Nucleus accumbens (tissue), 56 donors: ENCODE results near the gene IL16.

Experiments
- DNase-seq, 56 donors: peaks; one replicate each; lab custom pipeline; 2025; lab: John Stamatoyannopoulos, UW

IL16 gene

DNA sequence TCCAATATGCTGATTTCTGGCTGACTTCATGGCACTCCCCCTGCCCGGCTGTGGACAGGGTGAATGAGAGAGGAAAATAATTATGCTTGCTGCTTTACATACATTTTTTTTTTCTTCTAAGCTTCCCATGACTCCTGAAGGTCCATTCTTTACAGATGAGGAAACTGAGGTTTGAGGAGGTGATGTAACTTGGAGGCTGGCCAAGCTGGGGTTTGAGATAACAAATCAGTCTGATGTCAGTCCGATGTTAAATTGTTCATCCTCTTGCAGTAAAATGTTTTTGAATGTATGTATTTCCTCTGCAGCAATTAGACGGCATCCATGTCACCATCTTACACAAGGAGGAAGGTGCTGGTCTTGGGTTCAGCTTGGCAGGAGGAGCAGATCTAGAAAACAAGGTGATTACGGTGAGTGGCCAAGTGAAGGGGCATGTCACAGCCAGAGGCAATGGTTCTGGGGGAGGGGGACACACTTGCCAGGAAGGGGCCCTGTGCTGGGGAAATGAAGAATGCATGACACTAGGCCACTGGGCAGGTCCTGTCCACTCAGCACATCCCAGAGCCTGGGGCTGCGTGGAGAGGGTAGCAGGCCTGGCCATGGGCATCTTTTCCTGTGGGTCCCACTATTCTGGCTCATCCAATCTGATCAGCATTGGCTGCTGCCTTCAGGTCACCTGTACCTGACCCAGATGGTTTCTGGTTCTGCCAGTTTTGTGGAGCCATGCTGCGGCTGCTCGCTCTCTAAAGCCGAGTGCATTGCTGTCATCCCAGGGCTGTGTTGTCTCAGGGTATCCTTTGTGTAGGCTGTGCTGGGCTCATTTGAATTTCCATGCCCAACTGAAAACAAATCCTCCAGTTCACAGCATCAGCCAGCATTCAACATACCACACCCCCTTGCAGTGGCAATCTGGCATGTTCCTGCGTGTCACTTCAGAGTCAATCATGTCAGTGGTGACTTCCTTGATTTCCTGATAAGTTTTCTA lies 106.9 kb downstream of the IL16 start:
- DNase-seq, result no peak

DNA sequence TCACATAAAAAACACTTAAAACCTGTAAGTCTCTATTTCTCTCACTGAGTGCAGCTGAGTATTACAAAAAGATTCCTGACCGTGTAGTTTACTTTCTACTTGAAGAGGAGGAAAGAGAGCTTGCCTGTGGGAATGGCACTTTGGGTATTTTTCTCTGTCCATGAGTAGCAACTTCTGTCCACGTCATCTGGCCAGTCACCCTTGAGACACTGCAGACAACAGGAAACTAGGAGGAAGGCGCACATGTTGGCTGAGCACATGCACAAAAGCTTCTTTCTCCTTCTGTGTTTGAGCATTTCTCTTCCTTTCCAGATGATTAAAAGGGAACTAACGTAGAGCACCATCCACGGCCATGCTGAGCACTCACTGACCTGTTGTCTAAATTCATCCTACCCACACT lies 107.5 kb downstream of the IL16 start:
- peak in 6 of 56 donors; percentile 10 to 27 (median 21) for DNase-seq

DNA sequence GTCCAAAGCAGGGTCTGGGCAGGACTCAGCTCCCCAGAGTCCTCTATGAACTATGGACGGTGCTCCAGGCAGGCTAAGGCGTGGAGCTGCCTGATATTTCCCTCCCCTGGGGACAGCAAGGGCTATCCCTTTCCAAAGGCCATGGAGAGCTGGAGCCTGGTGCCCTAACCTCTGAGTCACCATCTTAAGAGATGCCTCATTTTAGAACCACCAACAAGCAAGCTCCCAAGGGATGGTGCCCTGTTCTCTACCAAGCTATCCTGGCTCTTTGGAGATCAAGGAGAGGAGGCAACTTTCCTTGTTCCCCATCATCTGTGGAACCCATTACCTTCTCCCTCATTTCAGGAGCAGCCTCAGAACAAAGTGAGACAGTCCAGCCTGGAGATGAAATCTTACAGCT lies 111.6 kb downstream of the IL16 start:
- DNase-seq, result no peak

DNA sequence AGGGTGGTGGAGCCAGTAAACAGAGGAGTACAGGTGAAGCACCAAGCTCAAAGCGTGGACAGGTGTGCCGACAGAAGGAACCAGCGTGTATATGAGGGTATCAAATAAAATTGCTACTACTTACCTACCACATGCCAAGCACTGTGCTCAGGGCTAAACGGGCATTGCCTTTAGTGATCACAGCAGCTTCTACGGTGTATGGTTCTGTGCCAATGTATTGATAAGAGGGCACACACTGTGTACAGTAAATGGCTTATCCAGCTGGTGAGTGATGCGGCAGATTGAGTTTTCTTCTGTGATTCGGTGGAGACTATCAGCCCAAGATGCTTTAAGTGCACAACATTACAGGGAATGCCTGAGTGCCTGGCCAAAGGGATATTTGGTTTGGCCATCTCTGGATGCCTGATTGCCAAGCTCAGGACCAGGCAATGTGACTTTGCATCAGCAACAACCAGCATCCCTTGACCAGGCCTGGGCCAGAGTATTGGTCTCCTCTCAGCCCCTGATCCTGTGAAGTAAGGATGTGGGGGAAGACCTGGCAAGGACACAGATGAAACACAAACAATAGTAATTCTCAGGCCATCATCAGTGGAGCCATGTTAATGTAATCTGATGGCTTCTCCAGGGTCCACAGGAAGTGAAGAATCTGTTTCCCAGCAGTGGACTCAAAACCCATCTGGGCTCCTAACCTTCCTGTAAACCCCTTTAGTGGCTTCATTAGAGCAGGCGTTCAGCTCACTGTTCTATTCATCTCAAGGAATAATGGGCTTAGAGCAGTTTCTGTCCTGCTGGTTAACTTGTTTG lies 113.2 kb downstream of the IL16 start:
- no peak for DNase-seq

DNA sequence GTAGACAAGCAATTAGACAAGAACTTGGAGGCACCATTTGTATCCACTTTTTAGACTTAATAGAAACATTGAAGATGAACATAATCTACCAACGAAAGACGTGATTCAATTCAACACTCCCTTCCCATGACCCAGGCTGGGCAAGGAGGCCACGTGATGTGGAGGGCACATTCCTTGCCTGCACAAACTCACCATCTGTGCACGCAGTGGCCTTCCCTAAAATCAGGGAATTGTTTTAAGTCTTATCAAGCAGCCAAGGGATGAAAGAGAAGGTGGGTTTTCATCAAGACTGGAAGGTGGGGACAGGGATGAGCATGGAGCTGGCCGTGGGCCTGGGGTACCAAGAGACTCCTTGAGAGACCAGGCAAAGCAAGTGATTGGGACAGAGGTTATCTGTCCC lies 113.8 kb downstream of the IL16 start:
- DNase-seq, result no peak

DNA sequence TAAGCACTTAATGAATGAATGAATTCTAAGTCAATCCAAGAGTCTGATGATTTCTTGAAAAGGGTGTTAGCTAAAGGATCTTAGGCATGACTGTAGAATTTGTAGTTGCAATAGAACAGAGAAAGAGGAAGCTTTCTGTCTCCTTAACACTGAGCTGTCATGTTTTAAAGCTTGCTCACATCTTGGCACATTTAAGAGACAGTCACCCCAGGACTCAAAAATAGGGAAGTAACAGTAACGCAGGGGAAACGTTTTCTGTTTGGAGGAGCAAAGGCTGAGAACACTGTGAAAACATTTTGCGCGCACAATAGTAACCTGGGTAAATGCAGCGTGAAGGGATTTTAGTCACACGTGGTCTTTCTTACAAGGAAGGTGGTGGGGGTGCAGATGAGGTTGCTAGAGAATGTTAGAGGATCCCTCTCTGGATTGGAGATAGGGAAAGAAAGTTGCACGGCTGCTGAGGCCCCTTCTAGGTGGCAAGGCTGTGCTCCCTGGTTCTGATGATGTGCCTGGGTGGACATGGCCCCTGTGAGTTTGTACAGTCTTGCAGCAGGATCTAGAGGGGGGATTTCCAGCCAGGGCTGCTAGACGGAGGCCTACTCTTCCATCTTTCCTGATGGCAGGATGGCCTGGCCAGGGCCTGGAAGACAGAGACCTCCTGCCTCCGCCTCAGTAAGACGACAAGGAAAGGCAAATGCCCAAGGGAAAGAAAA lies 115.2 kb downstream of the IL16 start:
- DNase-seq, result peak in 1 of 56 donors; percentile 12

DNA sequence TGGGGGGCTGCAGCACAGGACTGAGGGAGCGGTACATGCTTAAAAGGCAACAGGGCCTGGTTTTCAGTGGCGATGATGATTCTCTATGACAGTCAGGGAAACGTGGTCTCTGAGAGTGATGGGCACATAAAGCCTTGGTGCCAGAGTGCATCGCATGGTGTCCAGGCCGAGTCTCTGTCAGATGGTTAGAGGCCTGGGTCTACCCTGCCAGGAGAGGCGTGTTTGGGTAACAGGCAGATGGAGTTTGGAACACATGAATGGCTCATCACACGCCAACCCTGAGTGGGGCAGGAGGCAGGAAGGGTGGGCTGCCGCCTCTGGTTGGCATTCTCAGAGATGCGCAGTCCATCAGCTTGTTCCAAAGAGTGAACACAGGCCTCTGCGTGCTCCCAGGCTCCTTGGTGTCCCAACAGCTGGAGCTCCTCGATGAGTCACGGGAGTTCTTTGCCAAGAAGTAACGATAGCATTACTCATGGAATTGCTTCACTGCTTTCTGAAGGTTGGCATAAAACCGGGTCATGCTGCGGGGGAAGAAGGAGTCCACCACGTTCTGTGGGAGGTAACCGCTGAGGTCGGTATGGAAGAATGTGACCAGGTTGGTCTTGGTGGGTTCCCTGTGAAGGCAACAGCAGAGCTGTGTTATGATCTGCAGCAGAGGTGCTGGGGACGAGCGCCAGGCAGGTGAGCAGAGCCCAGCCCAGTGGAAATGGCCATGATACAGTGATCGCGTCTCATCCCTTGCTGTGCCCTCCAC lies 116.3 kb downstream of the IL16 start:
- peak in 8 of 56 donors; percentile 6 to 37 (median 14) for DNase-seq

DNA sequence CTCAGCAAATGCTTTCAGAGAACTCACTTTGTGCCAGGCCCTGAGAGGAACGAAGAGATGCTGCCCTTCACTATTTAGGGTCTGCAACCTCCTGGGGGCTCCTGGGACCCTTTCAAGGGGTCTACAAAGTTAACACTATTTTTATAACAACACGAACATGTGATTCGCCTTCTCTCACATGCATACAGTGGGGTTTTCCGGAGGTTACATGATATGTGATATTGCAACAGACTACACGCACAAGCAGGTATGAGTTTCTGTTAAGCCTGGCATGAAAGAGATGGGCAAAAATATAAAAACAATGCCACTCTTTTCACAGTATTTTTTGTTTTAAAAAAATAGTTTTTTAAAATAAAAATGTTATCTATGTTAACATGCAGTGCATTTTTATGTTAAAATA lies 117.0 kb downstream of the IL16 start:
- no peak for DNase-seq

DNA sequence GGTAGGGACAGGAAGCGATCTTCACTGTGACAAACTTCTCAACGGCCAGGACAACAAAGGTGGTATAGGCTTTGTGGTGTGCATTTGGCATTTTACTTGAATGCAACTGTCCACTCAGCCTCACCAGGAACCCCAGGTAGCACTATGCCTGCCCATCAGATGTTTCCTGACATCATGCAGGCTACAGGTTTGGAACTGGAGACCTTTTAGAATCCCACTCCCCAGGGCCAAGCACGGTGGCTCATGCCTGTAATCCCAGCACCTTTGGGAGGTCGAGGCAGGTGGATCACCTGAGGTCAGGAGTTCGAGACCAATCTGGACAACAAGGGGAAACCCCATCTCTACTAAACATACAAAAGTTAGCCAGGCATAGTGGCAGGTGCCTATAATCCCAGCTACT lies 117.7 kb downstream of the IL16 start:
- DNase-seq, result no peak

DNA sequence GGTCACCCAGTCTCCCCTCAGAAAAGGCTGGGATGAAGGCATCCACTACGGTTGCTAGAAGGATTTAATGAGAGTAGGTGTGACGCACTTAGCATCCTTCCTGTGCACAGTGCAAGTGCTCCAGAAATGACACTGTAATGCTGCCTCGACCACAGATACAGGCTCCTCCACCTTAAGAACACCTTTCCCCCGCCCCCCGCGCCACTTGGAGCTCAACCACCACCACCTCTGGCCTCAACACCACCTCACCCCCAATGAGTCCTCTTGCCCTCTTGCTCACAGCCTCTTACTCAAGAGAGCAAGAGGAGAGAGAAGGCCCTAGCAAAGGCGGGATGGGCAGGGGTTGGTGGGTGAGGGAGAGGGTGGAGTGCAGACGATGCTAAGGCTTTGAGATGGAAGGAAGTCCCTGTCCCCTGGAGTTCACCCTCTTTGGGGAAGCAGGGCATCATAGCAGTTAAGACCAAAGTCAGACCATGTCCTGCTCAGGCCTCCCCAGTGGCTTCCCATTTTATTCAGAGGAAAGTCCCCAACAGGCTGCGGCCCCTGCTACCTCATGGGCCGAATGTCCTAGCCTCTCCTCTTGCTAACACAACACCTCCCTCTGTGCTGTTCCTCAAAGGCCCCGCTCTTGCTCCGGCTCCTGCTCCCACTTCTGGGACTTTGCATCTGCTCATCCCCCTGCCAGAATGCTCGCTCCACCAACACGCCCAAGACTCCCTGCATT lies 118.9 kb downstream of the IL16 start:
- DNase-seq, result no peak

DNA sequence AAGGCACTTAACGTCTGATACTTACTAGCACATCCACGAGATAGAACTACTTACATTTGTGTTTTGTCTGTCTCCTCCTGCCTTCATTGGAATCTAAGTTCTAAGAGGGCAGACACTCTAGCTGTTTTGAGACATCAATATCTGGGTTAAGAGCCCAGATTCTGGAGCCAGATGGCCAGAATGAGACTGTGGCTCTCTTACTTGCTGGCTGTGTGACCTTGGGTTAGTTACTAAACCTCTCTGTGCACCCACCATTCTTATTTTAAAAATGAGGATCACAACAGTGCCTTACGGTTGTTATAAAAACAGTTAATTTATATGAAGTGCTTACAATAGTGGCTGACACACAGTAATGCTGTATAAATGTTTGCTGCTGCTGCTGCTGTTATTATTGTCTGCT lies 119.6 kb downstream of the IL16 start:
- DNase-seq, result no peak

DNA sequence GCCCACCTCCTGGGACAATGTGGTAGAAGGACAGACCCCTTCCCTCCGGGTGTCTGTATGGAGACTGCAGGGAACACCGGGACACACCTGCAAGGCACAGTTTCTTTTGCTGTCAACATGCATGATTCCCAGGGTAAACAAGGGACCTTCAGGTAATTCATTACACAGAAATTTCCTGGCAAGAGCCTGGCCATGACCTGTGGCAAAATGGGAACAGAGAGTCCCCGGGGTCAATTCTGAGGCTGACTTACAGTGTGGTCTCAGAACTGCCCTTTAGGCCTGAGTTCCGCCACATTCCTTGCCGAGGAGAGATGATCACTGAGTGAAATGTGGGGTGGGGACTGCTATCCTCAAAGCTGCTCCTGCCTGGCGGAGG lies 121.0 kb downstream of the IL16 start:
- DNase-seq, result no peak

DNA sequence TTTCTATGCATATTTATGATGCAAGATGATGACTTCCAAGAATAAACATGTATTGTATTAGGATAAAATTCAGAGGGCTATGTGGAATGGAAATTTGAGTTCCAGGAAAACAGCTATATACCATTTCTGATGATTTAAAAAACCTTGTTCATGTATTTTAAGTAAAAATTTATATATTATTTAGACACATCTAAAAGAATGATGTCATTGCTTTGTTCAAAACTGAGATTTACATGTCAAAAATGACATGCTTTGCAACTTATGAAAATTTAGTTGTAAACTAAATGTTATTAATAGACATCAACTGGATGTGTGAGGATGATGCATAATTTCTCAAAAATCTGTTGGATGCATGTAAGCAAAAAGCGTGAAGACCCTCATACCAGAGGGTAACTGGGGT lies 125.0 kb downstream of the IL16 start:
- no peak for DNase-seq

DNA sequence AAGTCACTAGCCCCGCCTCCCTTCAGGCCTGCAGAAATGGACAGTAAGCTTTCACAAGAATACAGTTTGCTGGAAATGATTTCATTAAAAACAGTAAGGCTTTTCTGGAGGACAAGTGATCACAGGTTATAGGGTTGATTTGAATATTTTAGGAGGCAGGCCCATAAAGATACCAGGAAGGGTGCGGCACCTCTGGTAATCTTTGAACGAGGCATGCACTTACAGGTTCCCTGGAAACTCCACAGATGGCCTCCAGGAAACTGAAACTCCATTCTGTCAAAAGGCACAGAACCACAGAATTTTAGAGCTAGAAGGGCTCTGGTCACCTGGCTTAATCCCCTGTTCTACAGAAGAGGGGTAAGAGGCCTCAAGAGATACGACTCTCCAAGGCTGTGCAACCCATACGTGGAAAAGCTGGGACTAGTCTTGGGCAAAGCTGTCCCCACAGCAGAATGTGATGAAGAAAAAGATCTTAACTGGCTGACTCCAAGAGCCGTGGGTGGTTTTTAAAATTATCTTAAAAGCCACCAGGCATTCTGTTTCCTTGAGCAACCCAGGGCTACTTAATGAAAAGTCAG lies 126.1 kb downstream of the IL16 start:
- DNase-seq, result no peak

DNA sequence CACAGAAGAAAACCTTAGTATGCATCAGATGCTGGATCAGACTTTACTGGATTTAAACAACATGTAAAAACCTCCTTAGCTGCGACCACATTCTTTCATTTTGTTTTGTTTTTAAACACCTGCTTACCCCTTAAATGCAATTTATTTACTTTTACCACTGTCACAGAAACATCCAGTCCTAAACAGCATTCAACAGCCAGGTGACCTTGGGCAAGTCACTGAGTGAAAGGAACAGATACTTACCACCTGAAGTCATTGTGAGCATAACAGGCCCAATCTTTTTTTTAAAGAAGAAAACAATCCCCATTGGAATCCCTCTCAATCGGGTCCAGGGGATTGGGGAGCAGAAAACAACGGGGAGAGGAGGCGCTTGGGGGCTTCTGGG lies 126.9 kb downstream of the IL16 start:
- DNase-seq, result no peak

DNA sequence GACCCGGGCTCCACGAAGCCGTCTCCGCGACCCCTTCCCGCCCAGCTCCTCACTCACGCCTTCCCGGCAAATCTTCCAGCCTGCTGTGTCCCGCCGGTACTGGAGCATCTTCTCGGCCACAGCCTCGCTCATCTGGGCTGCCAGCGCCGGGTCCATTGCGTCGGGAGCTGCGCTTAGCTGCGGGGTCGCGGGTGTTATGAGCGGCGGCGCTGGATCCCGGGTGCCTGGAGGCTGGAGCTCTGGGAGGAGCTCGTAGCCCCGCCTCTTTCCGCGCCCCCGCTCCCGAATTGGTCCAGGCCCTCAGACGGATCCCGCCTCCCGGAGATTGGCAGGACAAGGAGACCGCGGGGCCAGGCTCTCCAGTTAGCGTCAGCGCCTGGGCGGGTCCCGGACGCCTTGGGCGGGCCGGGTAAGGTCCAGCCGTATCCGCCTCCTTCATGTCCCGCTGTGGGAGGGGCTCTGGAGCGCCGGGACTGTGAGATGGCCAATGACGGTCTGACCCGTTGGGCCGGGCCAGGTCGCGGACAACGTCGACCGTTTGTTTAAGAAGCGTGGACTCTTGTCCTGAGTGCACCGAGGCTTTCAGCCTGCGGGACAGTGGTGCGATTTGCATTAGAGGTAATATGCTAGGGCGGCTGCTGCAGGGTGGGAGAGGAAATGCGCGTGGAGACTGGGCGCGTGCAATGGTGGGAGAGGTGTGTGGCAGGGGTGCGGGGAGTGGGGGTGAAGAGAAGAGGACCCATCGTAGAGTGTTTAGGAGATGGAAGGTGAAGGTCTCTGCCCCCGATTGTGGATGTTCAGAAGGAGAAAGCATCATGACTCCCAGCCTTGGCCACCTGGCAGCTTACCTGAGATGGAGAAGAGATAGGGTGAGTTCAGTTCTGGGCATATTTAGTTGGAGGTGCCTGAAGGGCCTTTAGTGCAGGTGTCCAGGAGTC lies 127.5 kb downstream of the IL16 start, which contains the start of gene STARD5:
STARD5 (minus strand) TSS at position 198 of the 938 bp plus-strand sequence; CDS start at position 156, 42 bp downstream.
- DNase-seq, result peak; percentile 44 to 99 (median 96)

DNA sequence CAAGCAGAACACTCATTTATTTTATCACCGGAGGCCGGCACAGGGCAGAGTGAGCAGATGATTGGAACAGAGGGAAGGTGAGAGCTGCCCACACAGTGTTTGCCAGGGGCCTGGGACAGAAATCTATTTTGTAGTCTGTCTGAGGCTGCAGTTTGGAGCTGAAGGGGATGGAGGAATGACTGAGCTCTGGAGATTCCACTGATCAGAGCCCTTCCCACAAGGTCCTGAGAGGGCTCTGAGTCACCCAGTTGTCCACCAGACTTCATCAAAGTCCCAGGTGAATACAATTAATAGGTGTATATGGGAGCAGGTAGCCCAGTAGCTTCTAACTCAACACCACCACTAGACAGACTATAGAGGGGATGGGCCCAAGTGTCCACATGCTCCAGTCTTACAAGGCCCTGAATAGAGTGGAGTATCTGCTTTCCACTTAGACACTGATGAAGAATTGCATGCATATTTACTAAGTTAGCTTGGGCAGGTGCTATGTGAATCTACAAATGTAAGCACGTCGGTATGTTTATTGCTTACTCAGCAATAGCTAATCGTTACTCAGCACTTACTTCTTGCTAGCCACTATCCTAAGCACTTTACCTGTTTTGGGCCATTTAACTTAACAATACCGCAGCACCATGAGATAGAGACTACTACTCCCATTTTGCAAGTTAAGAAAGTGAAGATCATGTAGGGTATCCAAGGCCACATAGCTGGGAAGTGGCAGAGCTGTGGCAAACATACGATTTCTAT lies 130.0 kb downstream of the IL16 start:
- DNase-seq, result no peak
